Measurements from ENCODE around the gene NFATC3. TPM values are rescaled to one million over a fixed set of nuclear protein-coding genes. Genes with fewer than 3 reads are reported as not detected.
A peak's percentile ranks its signal among the peaks of the same experiment; 100 is the strongest.

Gene NFATC3
- total and polyA plus RNA-seq, 2 donors (not counting 1 experiment from before 2014, with no cell fraction given) = 33.4 to 115 TPM

DNA sequence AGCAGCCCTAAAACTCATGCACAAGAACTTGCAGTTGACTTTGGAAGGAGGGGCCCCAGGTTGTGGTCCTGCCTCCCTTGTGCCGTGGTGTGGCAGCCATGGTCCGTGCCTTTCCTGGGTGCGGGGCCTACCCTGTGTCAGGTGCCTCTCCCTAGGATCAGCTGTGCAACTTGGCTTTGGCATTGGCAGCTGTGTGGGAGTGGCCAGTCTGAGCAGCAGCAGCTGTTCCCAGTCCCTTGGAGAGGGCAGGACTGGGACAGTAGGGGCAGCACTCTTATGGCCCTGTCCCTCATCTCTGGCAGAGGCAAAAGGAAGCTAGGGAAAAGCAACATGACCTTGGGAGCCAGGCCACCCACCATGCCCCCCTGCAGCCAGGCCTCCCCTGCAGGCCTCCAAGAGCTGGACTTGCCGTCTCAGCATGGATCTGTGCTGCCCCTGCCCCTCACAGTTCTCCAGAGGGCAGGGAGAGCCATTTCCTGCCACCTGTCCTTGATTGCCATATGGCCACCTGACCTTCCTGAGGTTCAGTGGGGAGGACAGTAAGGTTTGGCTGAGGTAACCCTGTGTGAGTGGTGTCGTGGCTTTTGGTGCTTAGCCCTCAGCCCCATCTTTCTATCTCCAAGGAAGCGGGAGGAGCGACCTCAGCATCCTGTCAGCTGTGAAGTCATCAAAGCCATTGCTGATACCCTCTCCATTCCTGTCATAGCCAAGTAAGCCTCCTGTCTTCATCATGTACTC is 15.5 kb upstream of the NFATC3 start:
- peak overlapping the region in 1 of 2 donors; percentile 65 for H3K27ac ChIP-seq (ENCODE audit: low read length in 2 of 2)
- H3K4me1 ChIP-seq (ENCODE audit: control insufficient read depth in 2 of 2, insufficient read depth in 2 of 2, low read length in 2 of 2) = peaks cover 53 to 59% of the 10 kb centered on the region in 2 donors
- no peak overlapping the region for H2AFZ ChIP-seq (ENCODE audit: insufficient read depth, low read depth, low read length, poor library complexity, severe bottlenecking)
- Mint-ChIP-seq H3K9me3 (ENCODE audit: insufficient read depth) (no peaks in the 10 kb centered on the region), H3K27me3 (no peaks in the 10 kb centered on the region), H3K4me3 (no peak overlapping the region), H3K27ac (peak overlapping the region; percentile 86), H3K4me1 (peaks cover 56% of the 10 kb centered on the region)
- H3K4me2 ChIP-seq (replicated peaks; ENCODE audit: low read depth, low read length, poor library complexity, severe bottlenecking) = peak overlapping the region; percentile 61
- H3K27me3 ChIP-seq (replicated peaks in 1 of 4; ENCODE audit: control extremely low read depth in 1 of 4, control insufficient read depth in 3 of 4, insufficient read depth in 4 of 4, low read length in 3 of 4) = no peaks in the 10 kb centered on the region
- DNase-seq = no peak
- CTCF ChIA-PET = interaction anchor here (1.4 to 14.0 kb wide), 7 partner anchors 14 to 186 kb away, joined by 4 to 242 read pairs (median 16); partner anchors contain the start of genes NFATC3 and NRN1L
- WGBS (ENCODE audit: insufficient coverage) = 95% methylated on average over 4 of the region's 7 CpGs
- no peak for ATAC-seq (ENCODE audit: low read depth)
- intact Hi-C loops (cut with micrococcal nuclease) = loop anchor here (1.0 to 2.0 kb wide), 2 partner anchors 15 to 47 kb away; partner anchors contain the start of gene NFATC3
- H3K79me2 ChIP-seq (ENCODE audit: control insufficient read depth, insufficient read depth, low read length) = peaks cover 60% of the 10 kb centered on the region
- H4K20me1 ChIP-seq (ENCODE audit: control insufficient read depth, insufficient read depth, low read length, poor library complexity, severe bottlenecking) = peaks cover 57% of the 10 kb centered on the region
- no peak overlapping the region for H3K4me3 ChIP-seq (ENCODE audit: control extremely low read depth in 1 of 5, extremely low read depth in 1 of 5, insufficient read depth in 1 of 5, low read depth in 2 of 5, low read length in 4 of 5)
- POLR2A ChIA-PET = interaction anchor here (0.6 to 4.7 kb wide), 5 partner anchors 14 to 1671 kb away, joined by 4 to 52 read pairs (median 8); partner anchors contain the start of gene NFATC3
- no peak overlapping the region for H3K9ac ChIP-seq (ENCODE audit: low read length)
- no peak for TF ChIP-seq EZH2 (IDR thresholded peaks at IDR 0.05; ENCODE audit: borderline replicate concordance, insufficient read depth, low read depth, low read length, poor library complexity, severe bottlenecking)
- TF ChIP-seq, protein P1, sequence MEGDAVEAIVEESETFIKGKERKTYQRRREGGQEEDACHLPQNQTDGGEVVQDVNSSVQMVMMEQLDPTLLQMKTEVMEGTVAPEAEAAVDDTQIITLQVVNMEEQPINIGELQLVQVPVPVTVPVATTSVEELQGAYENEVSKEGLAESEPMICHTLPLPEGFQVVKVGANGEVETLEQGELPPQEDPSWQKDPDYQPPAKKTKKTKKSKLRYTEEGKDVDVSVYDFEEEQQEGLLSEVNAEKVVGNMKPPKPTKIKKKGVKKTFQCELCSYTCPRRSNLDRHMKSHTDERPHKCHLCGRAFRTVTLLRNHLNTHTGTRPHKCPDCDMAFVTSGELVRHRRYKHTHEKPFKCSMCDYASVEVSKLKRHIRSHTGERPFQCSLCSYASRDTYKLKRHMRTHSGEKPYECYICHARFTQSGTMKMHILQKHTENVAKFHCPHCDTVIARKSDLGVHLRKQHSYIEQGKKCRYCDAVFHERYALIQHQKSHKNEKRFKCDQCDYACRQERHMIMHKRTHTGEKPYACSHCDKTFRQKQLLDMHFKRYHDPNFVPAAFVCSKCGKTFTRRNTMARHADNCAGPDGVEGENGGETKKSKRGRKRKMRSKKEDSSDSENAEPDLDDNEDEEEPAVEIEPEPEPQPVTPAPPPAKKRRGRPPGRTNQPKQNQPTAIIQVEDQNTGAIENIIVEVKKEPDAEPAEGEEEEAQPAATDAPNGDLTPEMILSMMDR (IDR thresholded peaks at IDR 0.05) = no peak
- H3K9me3 ChIP-seq (ENCODE audit: control extremely low read depth in 1 of 3, control insufficient read depth in 2 of 3, insufficient read depth in 1 of 3, low read length in 2 of 3) = no peaks in the 10 kb centered on the region
- H3K36me3 ChIP-seq (replicated peaks in 1 of 2; ENCODE audit: control extremely low read depth in 1 of 2, control insufficient read depth in 1 of 2, extremely low read depth in 1 of 2, insufficient read depth in 2 of 2, low read length in 1 of 2) = peaks cover 7 to 77% of the 10 kb centered on the region in 2 experiments

Data from B cell (primary cell).